Stimulated activated memory B cell treated with anti-CD40 and anti-IgM and Interleukin-4, amounts not matched to agents 10 μg/mL and 1 μg/mL and 100 μg/mL, for 72 hours (primary cell): Measurements from ENCODE around the gene ZNF556.
A peak's percentile ranks its signal among the peaks of the same experiment; 100 is the strongest.

Experiments used
- ATAC-seq: fragments of 150-1000 bp; cut with Tn5 transposase; 2 replicates; pipeline ENCODE4 v1.10.0; 2021
- H3K27ac Mint-ChIP-seq: one replicate; pipeline ENCODE4 v1.8.0; 2022; ENCODE audit warnings: mild to moderate bottlenecking, mixed read lengths
- H3K27me3 Mint-ChIP-seq: one replicate; pipeline ENCODE4 v1.8.0; 2022; ENCODE audit warnings: mixed read lengths
- H3K36me3 Mint-ChIP-seq: one replicate; pipeline ENCODE4 v1.8.0; 2022; ENCODE audit warnings: mixed read lengths
- H3K4me1 Mint-ChIP-seq: one replicate; pipeline ENCODE4 v1.8.0; 2022; ENCODE audit warnings: mixed read lengths
- H3K4me3 Mint-ChIP-seq: one replicate; pipeline ENCODE4 v1.8.0; 2022; ENCODE audit warnings: mild to moderate bottlenecking, moderate library complexity, mixed read lengths
- H3K9me3 Mint-ChIP-seq: one replicate; pipeline ENCODE4 v1.8.0; 2022; ENCODE audit warnings: mixed read lengths

The ZNF556 gene

GRCh38 chr19:2867025-2867991 lies at the start of gene ZNF556:
Gene ZNF556 (plus strand): TSS chr19:2867335. CDS start chr19:2867422, 87 bp downstream.
- peaks cover 8% of the 10 kb centered on the region for H3K9me3 Mint-ChIP-seq
- H3K27me3 Mint-ChIP-seq = peaks cover 30% of the 10 kb centered on the region
- peaks cover 8% of the 10 kb centered on the region for H3K4me1 Mint-ChIP-seq
- H3K36me3 Mint-ChIP-seq = no peaks in the 10 kb centered on the region
- no peak for ATAC-seq
- H3K27ac Mint-ChIP-seq = no peak within 1 kb of the TSS
- no peak within 1 kb of the TSS for H3K4me3 Mint-ChIP-seq

DNA sequence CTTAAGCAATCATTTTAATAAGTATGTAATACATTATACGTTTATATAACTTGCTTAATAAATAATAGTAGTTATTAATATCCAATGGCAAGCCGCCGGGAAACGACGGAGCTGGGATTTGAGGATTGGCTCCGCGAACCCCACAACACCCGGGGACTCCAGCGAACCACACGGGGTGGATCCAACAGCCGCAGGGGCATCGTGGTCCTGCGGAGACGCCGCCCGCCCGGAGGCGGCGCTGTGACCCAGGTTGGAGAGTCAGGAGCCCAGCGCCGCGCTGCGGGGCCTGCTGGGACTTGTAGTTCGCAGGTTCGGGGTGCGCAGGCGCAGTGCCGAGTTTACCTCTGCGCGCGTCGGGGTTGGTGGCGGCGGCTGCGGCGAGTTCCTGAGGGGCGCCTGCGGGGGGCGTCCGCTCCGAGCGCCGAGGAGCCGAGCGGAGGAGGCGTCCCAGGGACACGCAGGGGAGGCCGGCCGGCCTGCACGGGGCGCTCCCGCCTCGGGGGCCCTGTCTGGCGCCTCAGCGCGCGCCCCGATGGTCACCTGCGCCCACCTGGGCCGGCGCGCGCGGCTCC lies 47.5 kb upstream of the ZNF556 start, which contains the start of gene ZNF554:
TSS of gene ZNF554 (plus strand) at position 329 of the 572 bp plus-strand sequence. CDS start at position 533, 204 bp downstream.
- Mint-ChIP-seq H3K9me3 (peaks cover 5% of the 10 kb centered on the region), H3K27me3 (no peaks in the 10 kb centered on the region), H3K4me3 (peak within 1 kb of the TSS; percentile 85), H3K36me3 (peaks cover 11% of the 10 kb centered on the region), H3K27ac (peak within 1 kb of the TSS; percentile 75), H3K4me1 (peaks cover 23% of the 10 kb centered on the region)
- peak; percentile 96 for ATAC-seq

- H3K9me3 Mint-ChIP-seq = peaks cover 5% of the 10 kb centered on the region
- H3K4me3 Mint-ChIP-seq = peak overlapping the region; percentile 80
- H3K27me3 Mint-ChIP-seq = no peaks in the 10 kb centered on the region
- no peak for ATAC-seq
- H3K4me1 Mint-ChIP-seq = peaks cover 23% of the 10 kb centered on the region
- H3K27ac Mint-ChIP-seq = peak overlapping the region; percentile 75
- H3K36me3 Mint-ChIP-seq = peaks cover 15% of the 10 kb centered on the region
These were observed 46.9 kb upstream of the ZNF556 start for GRCh38 chr19:2820112-2820702.

- peaks cover 23% of the 10 kb centered on the region for H3K36me3 Mint-ChIP-seq
- no peak overlapping the region for H3K27ac Mint-ChIP-seq
- peaks cover 3% of the 10 kb centered on the region for H3K9me3 Mint-ChIP-seq
- peaks cover 22% of the 10 kb centered on the region for H3K4me1 Mint-ChIP-seq
- no peaks in the 10 kb centered on the region for H3K27me3 Mint-ChIP-seq
- ATAC-seq = no peak
- no peak overlapping the region for H3K4me3 Mint-ChIP-seq
These were observed 44.3 kb upstream of the ZNF556 start for GRCh38 chr19:2822846-2823245.

GRCh38 chr19:2823646-2824045 lies 43.5 kb upstream of the ZNF556 start:
- peaks cover 31% of the 10 kb centered on the region for H3K36me3 Mint-ChIP-seq
- H3K4me3 Mint-ChIP-seq = no peak overlapping the region
- H3K9me3 Mint-ChIP-seq = peaks cover 4% of the 10 kb centered on the region
- no peak for ATAC-seq
- no peak overlapping the region for H3K27ac Mint-ChIP-seq
- H3K4me1 Mint-ChIP-seq = peaks cover 19% of the 10 kb centered on the region
- H3K27me3 Mint-ChIP-seq = no peaks in the 10 kb centered on the region

GRCh38 chr19:2824129-2824528 lies 43.0 kb upstream of the ZNF556 start:
- H3K4me1 Mint-ChIP-seq = peaks cover 16% of the 10 kb centered on the region

DNA sequence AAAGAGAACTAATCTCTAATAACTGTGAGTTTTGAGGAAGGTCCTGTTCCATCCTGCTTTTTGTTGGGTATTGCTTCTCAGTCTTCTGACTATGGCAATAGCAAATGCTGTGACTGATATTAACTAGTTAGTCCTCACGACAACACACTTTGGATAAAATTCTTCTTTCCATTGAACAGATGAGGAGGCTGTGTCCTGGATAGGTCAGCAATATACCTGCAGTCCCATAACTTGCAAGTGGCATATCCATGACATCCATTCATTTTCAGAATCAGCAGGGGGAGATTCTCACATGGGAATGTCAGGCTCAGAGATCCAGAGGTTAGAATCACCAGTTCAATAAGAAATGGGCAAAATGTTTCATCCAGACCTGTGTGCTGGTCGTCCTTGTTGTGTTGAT lies 40.1 kb upstream of the ZNF556 start:
- peaks cover 10% of the 10 kb centered on the region for H3K9me3 Mint-ChIP-seq
- H3K36me3 Mint-ChIP-seq = peaks cover 51% of the 10 kb centered on the region
- H3K4me3 Mint-ChIP-seq = no peak overlapping the region
- H3K27me3 Mint-ChIP-seq = no peaks in the 10 kb centered on the region
- peaks cover 5% of the 10 kb centered on the region for H3K4me1 Mint-ChIP-seq
- no peak for ATAC-seq
- H3K27ac Mint-ChIP-seq = no peak overlapping the region

More at GRCh38 chr19:2824129-2824528, 43.0 kb upstream of the ZNF556 start:
- H3K27me3 Mint-ChIP-seq = no peaks in the 10 kb centered on the region
- no peak for ATAC-seq
- peaks cover 34% of the 10 kb centered on the region for H3K36me3 Mint-ChIP-seq
- no peak overlapping the region for H3K4me3 Mint-ChIP-seq
- peaks cover 4% of the 10 kb centered on the region for H3K9me3 Mint-ChIP-seq
- no peak overlapping the region for H3K27ac Mint-ChIP-seq

DNA sequence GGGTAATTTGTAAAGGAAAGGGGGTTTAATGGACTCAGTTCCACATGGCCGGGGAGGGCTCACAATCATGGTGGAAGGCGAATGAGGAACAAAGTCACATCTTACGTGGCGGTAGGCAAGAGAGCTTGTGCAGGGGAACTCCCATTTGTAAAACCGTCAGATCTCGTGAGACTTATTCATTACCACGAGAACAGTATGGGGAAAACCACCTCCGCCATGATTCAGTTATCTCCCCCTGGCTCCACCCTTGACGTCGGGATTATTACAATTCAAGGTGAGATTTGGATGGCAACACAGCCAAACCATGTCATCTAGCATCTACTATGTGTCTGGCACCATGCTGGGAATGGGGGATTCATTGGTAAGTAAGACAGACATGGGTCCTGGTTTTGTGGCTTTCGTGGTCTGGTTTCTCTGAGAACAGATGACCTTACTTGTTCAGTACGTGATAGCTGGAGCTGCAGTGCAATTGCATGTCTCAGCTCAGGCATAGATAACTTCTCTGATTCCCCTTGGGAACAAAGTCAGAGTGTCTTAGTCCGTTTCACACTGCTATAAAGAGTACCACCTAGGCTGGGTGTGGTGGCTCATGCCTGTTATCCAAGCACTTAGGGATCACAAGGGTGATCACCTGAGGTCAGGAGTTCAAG lies 39.2 kb upstream of the ZNF556 start:
- H3K4me1 Mint-ChIP-seq = peaks cover 5% of the 10 kb centered on the region
- H3K27ac Mint-ChIP-seq = peak overlapping the region; percentile 5
- peak; percentile 51 for ATAC-seq
- H3K27me3 Mint-ChIP-seq = no peaks in the 10 kb centered on the region
- peaks cover 61% of the 10 kb centered on the region for H3K36me3 Mint-ChIP-seq
- no peak overlapping the region for H3K4me3 Mint-ChIP-seq
- peaks cover 13% of the 10 kb centered on the region for H3K9me3 Mint-ChIP-seq

DNA sequence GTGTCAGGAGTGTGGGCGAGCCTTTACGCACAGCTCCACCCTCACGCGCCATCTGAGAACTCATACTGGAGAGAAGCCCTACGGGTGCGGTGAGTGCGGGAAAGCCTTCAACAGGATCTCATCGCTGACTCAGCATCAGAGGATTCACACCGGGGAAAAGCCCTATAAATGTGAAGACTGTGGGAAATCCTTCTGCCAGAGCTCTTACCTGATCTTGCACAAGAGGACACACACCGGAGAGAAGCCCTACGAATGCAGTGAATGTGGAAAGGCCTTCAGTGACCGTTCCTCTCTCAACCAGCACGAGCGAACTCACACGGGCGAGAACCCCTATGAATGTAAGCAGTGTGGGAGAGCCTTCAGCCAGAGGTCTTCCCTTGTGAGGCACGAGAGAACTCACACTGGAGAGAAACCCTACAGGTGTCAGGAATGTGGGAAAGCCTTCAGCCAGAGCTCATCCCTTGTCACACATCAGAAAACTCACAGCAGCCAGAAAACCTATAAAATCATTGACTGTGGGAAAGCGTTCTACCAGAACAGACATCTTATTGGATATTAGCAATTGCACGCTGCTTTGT lies 32.8 kb upstream of the ZNF556 start:
- Mint-ChIP-seq H3K9me3 (peaks cover 28% of the 10 kb centered on the region), H3K36me3 (peaks cover 63% of the 10 kb centered on the region), H3K27me3 (no peaks in the 10 kb centered on the region), H3K4me1 (no peaks in the 10 kb centered on the region), H3K4me3 (no peak overlapping the region), H3K27ac (no peak overlapping the region)
- no peak for ATAC-seq

- no peak overlapping the region for H3K27ac Mint-ChIP-seq
- H3K9me3 Mint-ChIP-seq = peaks cover 22% of the 10 kb centered on the region
- H3K4me1 Mint-ChIP-seq = peaks cover 11% of the 10 kb centered on the region
- H3K27me3 Mint-ChIP-seq = no peaks in the 10 kb centered on the region
- H3K4me3 Mint-ChIP-seq = no peak overlapping the region
- H3K36me3 Mint-ChIP-seq = peaks cover 42% of the 10 kb centered on the region
- no peak for ATAC-seq
These were observed 29.7 kb upstream of the ZNF556 start for GRCh38 chr19:2837430-2837829.

- H3K27me3 Mint-ChIP-seq = no peaks in the 10 kb centered on the region
- H3K4me1 Mint-ChIP-seq = peaks cover 20% of the 10 kb centered on the region
- peak; percentile 99 for ATAC-seq
- H3K4me3 Mint-ChIP-seq = peak within 1 kb of the TSS; percentile 98
- peaks cover 9% of the 10 kb centered on the region for H3K9me3 Mint-ChIP-seq
- H3K36me3 Mint-ChIP-seq = peaks cover 24% of the 10 kb centered on the region
- peak within 1 kb of the TSS; percentile 98 for H3K27ac Mint-ChIP-seq
These were observed 26.0 kb upstream of the ZNF556 start, which contains the start of gene ZNF555 for GRCh38 chr19:2840794-2841791. Gene ZNF555 (plus strand): TSS chr19:2841475. CDS start chr19:2841573, 98 bp downstream.

DNA sequence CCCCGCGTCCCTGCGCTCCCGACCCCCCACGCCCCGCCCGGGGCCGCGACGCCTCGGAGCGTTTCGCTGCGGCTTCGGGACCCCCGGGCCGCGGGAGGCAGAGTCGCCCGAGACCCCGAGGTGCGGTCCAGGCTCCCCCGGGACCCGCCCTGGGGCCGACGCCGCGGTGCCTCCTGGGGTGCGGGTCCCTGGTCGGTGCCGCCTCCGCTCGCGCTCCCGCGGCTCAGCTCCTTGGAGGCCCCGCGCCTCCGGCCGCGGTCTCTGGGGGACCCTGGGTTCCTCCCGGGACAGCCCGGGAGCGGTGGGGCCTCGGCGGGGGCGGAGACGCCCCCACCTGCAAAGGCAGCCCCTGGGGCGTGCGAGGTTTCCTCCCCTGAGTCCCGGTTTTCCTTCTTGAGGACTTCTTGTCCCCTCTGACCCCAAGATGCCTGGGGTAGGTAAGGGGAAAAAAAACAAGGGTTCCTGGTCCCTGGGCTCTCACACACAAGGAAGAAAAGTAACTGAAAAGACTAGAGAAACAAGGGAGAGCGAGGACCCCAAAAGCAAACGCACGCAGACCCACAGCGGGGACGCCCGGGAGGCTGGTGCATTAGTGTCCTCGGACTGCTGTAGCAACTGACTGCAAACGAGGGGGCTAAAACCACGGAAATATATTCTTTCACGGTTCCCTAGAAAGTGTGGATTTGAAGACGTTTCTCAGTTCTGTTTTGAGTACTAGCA lies 25.1 kb upstream of the ZNF556 start:
- H3K4me3 Mint-ChIP-seq = peak overlapping the region; percentile 79
- no peaks in the 10 kb centered on the region for H3K27me3 Mint-ChIP-seq
- H3K36me3 Mint-ChIP-seq = peaks cover 24% of the 10 kb centered on the region
- ATAC-seq = peak; percentile 42
- H3K27ac Mint-ChIP-seq = peak overlapping the region; percentile 98
- H3K4me1 Mint-ChIP-seq = peaks cover 20% of the 10 kb centered on the region
- peaks cover 3% of the 10 kb centered on the region for H3K9me3 Mint-ChIP-seq

DNA sequence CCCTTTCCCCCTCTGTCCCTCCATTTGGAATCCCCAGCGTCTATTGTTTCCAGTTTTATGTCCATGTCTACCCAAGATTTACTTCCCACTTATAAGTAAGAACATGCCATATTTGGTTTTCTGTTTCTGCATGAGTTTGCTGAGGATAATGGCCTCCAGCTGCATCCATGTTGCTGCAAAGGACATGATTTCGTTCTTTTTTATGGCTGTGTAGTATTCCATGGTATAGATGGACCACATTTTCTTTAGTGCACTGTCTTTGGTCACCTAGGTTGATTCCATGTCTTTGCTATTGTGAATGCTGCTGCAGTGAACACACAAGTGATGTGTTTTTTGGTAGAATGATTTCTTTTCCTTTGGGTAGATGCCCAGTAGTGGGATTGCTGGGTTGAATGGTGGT lies 22.0 kb upstream of the ZNF556 start:
- Mint-ChIP-seq H3K27ac (no peak overlapping the region), H3K9me3 (peaks cover 4% of the 10 kb centered on the region), H3K36me3 (peaks cover 33% of the 10 kb centered on the region), H3K27me3 (no peaks in the 10 kb centered on the region), H3K4me3 (no peak overlapping the region), H3K4me1 (peaks cover 20% of the 10 kb centered on the region)
- no peak for ATAC-seq
